NCI-H146 treated with DMSO at 0.1 percent for 48 hours (cell line): ENCODE results near the gene CRADD.
"Not testable (repeated sequence)": the region's sequence is repeated elsewhere in the genome, so short reads cannot be mapped to it uniquely, and the experiment has no call there.

Experiments
- DNase-seq: peaks from one replicate; lab custom pipeline; 2025; ENCODE audit not compliant: unreplicated experiment; lab: John Stamatoyannopoulos, UW

Gene CRADD

GRCh38 chr12:93734784-93735183 lies 57.6 kb downstream of the CRADD start:
- DNase-seq = no peak

DNA sequence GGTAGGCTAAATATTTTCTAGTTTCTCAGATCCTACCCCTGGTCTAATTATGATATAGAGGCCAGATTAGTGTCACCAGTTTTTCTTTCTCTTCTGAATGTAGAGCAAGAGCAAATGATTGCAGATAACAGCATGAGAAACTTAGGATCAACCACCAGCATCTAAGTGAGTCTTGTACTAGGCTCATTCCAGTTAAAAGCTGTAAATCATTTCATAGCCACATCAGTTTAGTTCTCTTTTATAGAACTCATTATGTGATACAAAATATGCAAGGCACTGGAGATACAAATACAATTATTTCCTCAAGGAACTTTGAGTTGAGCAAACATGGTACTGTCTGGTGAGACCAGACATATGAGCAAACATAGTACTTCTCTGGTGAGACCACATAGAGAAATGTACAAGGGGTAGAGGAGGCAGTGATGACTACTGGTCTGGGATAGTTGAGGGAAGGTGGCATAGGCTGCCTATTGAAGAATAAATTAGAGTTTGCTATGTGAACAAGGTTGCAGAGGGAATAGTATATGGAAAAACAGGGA lies 59.5 kb downstream of the CRADD start:
- no peak for DNase-seq

- no peak for DNase-seq
These were observed 60.5 kb downstream of the CRADD start for GRCh38 chr12:93737457-93738198.

DNA sequence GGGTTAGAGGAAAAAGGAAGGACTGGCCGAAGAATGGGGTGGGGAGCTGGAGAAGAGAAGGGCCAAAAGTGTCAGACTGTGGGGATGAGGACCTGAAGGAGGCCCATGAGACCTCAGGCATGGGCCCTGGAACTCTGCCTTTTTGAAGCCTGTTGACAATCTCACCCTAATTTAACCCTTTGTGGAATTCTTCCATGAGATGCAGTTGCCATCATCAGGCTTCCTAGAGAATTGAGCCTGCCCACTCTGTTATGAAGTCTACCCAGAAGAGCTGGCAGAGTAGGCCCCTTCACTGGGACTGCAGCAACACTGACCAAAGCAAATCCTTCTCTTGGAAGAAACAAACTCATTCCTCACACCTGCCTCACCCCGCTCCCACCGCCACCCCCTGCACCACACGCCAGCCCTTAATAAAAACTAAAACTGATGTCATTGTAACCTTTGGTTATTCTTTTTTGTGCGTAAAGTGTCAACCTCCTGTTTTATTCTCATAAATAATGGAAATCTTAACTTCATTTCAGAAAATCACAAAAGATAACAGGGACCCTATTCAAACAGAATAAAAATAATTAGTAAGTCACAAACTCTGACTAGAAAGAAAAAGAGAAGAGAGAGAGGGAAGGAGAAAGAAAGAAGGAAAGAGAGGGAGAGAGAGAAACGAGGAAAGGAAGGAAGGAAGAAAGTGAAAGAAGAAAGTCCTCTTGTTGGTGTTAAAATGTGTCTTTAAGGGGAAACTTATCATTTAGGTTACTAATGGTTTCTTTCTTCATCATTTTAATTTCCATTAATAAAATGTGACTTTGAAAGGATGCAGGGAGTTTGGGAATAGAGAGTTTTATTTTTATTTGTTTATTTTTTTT lies 61.3 kb downstream of the CRADD start:
- DNase-seq = no peak

DNA sequence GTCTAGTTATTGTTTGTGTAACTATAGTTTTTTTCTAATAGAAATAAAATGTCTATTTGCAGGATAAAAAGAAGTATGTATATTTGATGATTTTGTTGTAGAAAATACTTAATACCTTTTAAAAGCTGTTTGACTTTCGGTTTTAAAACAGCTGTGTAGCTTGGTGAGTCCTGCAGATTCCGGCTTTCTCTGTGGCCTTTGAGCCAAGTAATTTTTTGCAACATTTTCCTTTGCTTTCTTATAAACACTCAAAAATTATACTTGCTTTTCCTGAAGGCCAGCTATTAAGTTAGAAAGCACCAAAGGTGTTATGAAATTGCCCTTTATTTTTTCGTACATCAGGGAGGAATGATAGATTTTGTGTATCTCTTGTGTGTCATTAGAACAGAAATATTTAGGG lies 63.6 kb downstream of the CRADD start:
- no peak for DNase-seq

DNA sequence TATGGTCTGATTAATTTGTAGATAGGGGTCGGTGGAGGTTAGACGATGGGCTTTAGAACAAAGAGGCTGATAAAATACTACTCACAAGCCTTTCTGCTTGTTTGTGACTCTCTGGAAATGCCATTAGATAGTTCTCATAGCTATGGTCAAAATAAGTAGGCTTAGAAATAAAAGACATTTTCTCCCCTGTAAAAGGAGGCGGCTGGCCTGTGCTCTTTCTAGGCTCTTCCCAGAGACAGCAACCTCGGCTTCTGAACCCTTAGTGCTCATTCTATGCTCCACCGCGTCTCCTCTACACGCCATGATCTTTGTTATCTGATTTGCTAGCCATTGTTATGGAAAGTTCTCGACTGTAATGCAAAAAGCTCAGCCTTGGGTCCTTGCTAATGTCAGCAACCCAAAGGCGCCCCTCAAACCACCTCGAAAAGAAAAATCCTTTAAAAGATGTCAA lies 64.5 kb downstream of the CRADD start:
- DNase-seq = peak; percentile 27

DNA sequence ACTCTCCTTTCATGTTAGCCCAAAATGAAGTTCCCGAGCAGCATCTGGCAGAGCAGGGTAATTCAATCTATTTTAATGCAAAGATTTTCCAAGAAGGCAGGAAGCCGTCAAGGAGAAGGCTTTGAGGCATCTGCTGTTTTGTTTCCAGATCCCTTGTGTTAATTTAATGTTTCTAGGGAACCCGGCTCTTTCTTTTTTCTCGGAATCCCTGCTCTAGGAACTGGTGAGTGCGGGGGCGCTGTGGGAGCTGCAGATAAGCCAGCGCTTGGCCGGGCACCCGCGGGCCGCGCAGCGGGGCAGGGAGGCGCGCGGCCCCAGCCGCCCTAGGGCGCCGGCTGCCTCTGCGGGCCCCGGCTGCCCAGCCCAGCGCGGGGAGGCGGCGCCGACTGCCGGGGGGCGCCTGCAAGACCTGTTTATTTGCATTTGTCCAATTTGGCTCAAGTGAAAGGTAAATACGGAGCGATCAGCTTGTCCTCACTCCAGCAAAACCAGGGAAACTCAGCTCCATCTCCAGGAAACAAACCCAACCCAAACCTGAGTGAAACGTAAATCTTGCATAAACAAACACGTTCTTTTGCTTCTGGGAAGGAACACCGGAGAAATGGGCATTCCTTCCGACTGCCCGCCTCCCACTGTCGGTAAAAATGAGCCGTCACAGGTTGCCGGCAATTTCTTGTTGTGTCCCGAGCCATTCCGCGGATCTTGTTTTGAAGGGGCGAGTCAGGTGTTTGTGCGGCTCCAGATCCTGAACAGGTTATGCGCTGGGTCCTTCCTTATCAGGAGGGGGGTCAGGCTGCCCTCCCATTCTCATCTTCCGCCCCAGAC lies 65.1 kb downstream of the CRADD start:
- DNase-seq = peak; percentile 85

DNA sequence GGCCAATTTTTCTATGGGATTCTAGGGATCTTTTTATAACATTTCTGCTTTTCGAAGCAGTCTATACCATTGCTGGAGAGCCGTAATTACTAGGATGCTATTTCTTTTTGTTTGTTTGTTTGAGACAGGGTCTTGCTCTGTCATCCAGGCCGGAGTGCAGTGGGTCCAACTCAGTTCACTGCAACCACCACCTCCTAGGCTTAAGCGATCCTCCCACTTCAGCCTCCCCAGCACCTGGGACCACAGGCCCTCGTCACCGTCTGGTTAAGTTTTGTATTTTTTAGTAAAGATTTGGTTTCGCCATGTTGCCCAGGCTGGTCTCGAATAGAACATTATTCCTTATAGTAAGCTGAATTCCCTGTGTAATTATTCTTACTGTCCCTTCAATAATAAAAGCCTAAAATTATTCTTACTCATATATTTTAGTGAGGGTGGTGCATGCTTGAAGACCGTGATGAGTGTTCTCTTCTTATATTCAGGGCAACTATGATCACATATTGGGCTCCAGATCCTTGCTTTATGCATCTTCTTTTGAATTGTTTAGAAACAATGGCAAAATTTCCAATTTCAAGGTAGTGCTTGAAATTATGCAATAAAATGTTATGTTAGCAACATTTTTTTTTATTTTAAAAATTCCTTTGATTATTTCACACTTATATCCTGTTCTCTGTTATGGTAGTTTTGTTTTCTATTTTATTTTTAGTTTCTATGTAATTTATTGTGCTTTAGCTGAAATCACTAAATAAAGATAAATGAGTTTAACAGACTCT lies 66.2 kb downstream of the CRADD start:
- no peak for DNase-seq

DNA sequence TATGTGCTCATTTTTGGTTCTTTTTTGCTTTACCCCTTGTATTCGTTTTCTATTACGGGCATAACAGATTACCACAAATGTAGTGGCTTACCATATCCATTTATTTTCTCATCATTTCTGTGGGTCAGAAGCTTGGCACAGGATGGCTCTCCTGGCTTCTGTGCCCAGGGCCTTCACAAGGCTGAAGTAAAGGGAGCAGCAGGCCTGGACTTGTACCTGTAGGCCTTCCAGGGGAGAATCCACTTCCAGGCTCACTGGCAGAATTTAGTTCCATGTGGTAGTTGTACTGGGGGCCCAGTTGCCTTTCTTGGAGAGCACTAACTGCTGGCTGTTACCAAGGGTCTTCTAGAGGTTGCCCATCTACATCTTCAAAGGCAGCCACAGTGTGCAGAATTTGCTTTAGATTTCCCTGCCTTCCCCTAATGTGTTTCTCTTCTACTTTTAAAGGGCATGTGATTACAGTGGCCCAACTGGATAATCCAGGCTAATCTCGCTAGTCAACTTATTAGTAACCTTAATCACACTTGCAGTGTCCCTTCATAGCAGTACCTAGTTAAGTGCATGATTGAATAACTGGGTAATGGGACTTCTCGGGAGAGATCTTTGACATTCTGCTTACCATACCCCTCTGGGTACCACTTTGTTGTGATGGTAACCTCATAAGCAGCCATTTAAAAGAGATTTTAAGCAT lies 67.0 kb downstream of the CRADD start:
- no peak for DNase-seq

- no peak for DNase-seq
These were observed 68.1 kb downstream of the CRADD start for GRCh38 chr12:93745286-93745685.

- DNase-seq = no peak
These were observed 69.5 kb downstream of the CRADD start for GRCh38 chr12:93746572-93747168.

- no peak for DNase-seq
These were observed 71.7 kb downstream of the CRADD start for GRCh38 chr12:93748672-93749383.

DNA sequence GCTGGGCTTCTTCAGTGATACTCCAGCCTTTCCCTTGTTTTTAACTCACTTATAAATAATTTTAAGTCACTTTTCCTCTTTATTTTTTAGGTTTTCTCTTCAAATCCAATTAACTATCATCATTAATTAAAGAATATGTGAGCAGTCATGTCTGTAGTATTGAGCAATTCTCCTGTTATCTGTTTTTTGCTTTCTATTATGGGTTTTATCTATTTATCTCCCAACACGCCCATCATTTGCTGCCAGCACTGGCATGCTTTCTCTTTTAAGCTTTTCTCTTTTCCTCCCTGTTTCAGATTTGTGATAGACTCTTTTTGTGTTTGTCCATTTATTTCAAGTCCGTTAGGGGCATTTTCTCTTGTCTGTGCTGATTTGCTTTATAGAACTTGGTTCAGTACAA lies 72.3 kb downstream of the CRADD start:
- no peak for DNase-seq

DNA sequence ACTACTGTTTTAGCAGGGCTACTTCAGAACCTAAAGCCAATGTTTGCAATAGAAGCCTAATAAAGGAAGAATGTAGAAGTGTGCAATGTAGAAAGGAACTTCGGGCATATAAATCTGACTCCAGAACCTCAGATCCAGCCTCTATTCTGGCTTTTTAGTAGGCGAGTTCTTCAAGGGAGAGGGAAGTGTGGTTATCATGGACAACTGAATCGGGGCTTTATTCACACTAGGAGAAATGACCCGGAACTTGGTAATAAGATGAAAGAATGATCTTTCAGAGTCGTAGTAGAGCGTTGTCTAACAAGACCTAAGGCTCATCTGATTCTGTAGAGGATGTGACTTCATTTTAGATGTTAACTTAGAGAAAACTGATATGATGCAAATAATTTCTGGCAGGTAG lies 72.9 kb downstream of the CRADD start:
- no peak for DNase-seq

GRCh38 chr12:93751864-93752610 lies 74.9 kb downstream of the CRADD start:
- no peak for DNase-seq

- DNase-seq = no peak
These were observed 76.1 kb downstream of the CRADD start for GRCh38 chr12:93753285-93753684.

GRCh38 chr12:93753838-93754429 lies 76.8 kb downstream of the CRADD start:
- DNase-seq = no peak

GRCh38 chr12:93754859-93755258 lies 77.7 kb downstream of the CRADD start:
- DNase-seq = not testable (repeated sequence)
